GM12801 (cell line): ENCODE data around the gene SMARCAD1.

Experiments
- TF ChIP-seq, protein P1 (sequence below): IDR thresholded peaks from one replicate; pipeline ENCODE4 v1.5.1; 2011; ENCODE audit warnings: control low read depth; ENCODE audit not compliant: insufficient read length; ENCODE audit errors: extremely low read depth

The SMARCAD1 gene

DNA sequence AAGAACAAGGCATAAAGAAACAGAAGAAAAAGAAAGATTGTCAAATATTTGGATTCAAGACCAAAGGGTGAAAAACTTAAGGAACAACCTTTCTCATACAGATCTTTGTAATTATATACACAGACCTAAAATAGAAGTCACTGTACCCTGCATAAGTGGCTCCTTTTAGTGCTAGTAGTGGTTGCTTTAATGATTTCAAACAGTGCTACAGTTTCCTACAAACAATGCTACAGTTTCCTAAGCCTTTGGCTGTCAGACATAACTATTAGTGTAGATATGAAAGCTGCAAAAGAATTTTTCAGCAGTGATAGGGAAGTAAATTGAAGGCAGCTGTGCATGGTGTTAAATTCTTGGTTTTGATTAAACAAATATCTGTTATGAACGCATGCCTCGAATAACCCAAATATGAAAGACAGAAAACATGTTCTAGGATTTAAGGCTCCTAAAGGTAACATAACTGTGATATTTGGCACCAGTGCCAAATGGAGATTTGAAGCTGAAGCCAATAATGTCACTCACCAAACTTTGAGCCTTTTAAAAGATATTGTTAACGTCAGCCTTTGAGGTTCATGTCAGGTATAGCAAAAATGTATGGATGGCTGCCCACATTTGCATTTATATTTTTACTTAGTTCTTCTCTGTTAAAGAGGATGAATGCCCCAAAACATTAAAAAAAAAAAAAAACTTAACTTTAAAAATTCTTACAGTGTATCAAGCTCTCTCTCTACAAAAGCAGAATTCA lies 36.6 kb downstream of the SMARCAD1 start:
- TF ChIP-seq, protein P1, sequence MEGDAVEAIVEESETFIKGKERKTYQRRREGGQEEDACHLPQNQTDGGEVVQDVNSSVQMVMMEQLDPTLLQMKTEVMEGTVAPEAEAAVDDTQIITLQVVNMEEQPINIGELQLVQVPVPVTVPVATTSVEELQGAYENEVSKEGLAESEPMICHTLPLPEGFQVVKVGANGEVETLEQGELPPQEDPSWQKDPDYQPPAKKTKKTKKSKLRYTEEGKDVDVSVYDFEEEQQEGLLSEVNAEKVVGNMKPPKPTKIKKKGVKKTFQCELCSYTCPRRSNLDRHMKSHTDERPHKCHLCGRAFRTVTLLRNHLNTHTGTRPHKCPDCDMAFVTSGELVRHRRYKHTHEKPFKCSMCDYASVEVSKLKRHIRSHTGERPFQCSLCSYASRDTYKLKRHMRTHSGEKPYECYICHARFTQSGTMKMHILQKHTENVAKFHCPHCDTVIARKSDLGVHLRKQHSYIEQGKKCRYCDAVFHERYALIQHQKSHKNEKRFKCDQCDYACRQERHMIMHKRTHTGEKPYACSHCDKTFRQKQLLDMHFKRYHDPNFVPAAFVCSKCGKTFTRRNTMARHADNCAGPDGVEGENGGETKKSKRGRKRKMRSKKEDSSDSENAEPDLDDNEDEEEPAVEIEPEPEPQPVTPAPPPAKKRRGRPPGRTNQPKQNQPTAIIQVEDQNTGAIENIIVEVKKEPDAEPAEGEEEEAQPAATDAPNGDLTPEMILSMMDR = no peak

DNA sequence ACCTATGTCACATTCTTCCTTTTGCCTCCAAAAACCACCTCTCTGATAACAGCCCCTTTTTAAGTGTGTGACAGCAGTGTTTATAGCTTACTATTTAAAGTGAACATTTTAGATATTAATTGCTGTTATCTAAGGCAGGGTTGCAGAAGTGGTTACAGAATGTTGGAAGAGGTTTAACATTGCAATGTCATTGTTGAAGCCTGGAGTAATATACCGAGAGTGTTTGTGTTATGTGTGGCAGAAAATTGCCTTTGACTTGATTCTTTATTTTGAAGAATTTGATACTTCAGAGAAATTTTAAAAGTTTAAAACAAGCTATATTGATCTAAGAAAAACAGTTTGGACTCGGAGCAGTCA lies 37.1 kb downstream of the SMARCAD1 start:
- TF ChIP-seq, protein P1 = no peak

DNA sequence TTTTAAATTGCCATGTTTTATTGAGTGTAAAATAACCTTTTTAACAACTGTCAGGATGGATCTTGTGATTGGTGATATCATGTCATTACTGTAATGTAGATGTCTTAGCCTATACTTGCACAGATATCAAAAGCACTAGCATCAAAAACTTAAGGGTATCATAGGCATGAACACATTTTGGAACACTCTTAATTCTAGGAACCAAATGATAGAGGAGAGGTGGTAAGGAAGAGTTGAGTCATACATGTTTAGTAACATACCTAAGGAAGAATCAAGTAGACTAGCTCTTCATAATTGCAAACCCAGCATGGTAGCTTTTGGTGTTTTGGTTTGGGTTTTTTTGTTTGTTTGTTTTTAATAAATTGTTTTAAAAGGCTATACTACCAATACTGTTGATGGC lies 43.4 kb downstream of the SMARCAD1 start:
- TF ChIP-seq, protein P1 = no peak

DNA sequence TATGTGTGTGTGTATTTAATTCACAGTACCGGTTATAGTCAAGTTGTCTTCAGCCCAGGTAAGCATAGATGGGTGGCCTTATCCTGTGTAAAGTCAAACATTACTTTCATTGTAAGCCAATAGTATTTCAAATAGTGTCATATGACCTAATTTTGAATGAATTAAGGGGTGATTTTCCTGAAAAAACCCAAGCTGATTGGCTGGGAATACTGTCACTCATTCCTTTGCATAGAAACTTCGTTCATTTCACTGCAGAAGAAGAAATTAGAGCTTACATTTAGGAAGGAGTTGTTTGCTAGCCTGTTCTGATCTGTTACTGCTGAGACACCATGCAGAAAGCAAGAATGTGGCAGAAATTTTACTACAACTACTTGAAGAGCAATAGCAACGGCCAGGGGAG lies 45.4 kb downstream of the SMARCAD1 start:
- TF ChIP-seq, protein P1 = no peak

DNA sequence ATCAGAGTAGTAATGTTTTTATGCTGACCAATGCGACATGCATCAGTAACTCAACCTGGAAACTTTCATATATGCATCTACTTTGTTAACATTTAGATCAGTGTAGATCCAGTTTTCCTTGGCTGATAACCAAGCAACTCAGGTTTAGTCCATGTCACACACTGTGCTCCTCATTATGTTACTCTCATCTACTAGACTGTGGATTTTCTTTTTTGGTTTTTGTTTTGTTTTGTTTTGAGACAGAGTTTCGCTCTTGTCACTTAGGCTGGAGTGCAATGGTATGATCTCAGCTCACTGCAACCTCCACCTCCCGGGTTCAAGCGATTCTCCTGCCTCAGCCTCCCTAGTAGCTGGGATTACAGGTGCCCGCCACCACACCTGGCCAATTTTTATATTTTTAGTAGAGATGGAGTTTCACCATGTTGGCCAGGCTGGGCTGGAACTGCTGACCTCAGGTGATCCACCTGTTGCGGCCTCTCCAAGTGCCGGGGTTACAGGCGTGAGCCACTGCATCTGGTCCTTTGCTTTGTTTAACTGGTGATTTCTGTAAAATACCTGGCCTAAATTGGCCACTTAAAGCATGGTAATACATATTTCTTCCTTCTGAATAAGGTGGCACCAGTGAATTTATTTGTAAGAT lies 48.6 kb downstream of the SMARCAD1 start:
- TF ChIP-seq, protein P1 = no peak

DNA sequence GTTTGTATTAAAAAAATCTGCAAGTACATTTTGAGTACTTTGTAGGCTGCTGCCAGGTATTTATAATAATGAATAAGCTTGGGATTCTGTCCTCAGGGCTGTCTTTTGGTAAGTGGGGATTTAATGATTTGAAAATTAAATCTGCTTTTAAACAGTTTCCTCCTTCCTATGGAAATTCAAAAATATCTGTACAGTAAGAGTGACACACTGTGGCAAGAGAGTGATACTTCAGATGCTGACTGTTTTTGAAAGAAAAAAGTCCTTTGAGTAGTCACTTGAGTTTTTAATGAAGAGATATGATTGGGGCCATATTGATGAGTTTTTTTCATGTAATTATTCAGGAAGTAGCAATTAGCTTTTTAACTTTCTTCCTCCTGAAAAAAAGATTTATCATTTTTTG lies 49.2 kb downstream of the SMARCAD1 start:
- TF ChIP-seq, protein P1 = no peak

DNA sequence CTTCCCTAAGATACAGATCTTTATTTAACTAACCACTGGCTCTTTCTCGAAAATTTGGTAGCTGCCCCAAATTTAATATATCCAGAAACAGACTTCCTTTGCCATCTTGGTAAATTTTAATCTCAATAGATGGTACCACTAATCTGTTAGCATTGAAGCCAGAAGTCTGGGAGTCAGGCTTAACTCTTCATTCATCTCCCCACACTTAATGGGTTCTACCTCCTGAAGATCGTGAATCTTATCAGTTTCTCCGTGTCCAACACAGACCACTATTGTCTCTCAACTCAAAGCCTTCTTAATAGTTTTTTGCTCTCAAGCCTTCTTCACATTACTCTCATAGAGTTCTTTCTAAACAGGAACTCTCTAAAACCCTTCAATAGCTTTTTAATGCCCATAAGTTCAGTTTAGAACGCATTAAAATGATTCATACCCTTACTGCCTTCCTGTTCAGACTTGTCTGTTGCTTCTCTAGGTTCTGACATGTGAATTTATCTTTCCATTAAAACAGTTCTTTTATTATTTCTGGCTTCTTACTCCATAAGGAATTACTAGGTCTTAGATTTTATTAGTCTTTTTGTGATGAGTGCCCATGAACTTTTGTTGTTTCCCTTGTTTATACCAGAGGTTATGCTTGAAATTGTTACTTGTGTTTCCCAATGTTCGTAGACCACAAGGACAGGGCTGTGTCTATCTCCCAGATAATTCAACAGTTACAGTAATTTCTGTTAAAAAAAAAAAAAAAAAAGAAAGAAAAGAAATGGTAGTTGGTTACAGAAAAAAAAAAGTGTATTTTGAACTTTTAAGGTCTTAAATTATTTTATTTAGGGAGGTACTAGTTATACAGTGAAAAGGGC lies 54.7 kb downstream of the SMARCAD1 start:
- TF ChIP-seq, protein P1 = no peak
